KMS-11 (cell line): ENCODE measurements around the gene LTF.

Experiments
- H2AFZ ChIP-seq: fragments of 200-600 bp; sonication (generic); 2 replicates; pipeline ENCODE4 v1.6.1; 2016; ENCODE audit warnings: antibody characterized with exemption, mixed run types, low read depth
- H3K27ac ChIP-seq: fragments of 200-600 bp; sonication (generic); 2 replicates; pipeline ENCODE4 v1.6.1; 2016; ENCODE audit warnings: mild to moderate bottlenecking, mixed run types
- H3K27me3 ChIP-seq: fragments of 200-600 bp; sonication (generic); 2 replicates; pipeline ENCODE4 v1.6.1; 2017; ENCODE audit warnings: mild to moderate bottlenecking, low read depth, mixed run types, moderate library complexity; ENCODE audit not compliant: insufficient read depth
- H3K36me3 ChIP-seq: fragments of 200-600 bp; sonication (generic); 2 replicates; pipeline ENCODE4 v1.6.1; 2017; ENCODE audit warnings: mild to moderate bottlenecking, mixed run types; ENCODE audit not compliant: insufficient read depth
- H3K4me1 ChIP-seq: fragments of 200-600 bp; sonication (generic); 2 replicates; pipeline ENCODE4 v1.6.1; 2016; ENCODE audit warnings: mild to moderate bottlenecking, low read depth, mixed run types; ENCODE audit not compliant: poor library complexity, severe bottlenecking
- H3K4me2 ChIP-seq: fragments of 200-600 bp; sonication (generic); 2 replicates; pipeline ENCODE4 v1.7.0; 2016; ENCODE audit warnings: mild to moderate bottlenecking, mixed run types
- H3K4me3 ChIP-seq: fragments of 200-600 bp; sonication (generic); IDR thresholded peaks from 2 replicates; pipeline ENCODE4 v1.6.1; 2017; ENCODE audit warnings: low read depth, low read length, mixed read lengths; ENCODE audit not compliant: insufficient read depth
- H3K79me2 ChIP-seq: fragments of 200-600 bp; sonication (generic); 2 replicates; pipeline ENCODE4 v1.6.1; 2016; ENCODE audit warnings: low read depth, mixed run types; ENCODE audit not compliant: insufficient read depth
- H3K9ac ChIP-seq: fragments of 200-600 bp; sonication (generic); 2 replicates; pipeline ENCODE4 v1.6.1; 2016; ENCODE audit warnings: mild to moderate bottlenecking, mixed run types
- H4K20me1 ChIP-seq: fragments of 200-600 bp; sonication (generic); 2 replicates; pipeline ENCODE4 v1.6.1; 2016; ENCODE audit warnings: mild to moderate bottlenecking, mixed run types; ENCODE audit not compliant: insufficient read depth
- CTCF ChIP-seq: fragments of 200-600 bp; sonication (generic); conservative IDR thresholded peaks from 2 replicates; pipeline ENCODE4 v1.6.1; 2017; ENCODE audit warnings: low read depth, mild to moderate bottlenecking, antibody characterized with exemption, low read length, moderate library complexity, mixed read lengths

The LTF gene

GRCh38 chr3:46491089-46492070 lies 26.7 kb upstream of the LTF start:
- Histone ChIP-seq H3K4me2 (no peak overlapping the region), H3K4me1 (peaks cover 8% of the 10 kb centered on the region), H3K27ac (no peak overlapping the region)

GRCh38 chr3:46490338-46491084 lies 25.8 kb upstream of the LTF start:
- Histone ChIP-seq H3K4me2 (no peak overlapping the region), H4K20me1 (no peaks in the 10 kb centered on the region), H3K79me2 (no peaks in the 10 kb centered on the region), H2AFZ (no peak overlapping the region), H3K9ac (no peak overlapping the region), H3K4me3 (no peak overlapping the region), H3K27ac (no peak overlapping the region), H3K4me1 (peaks cover 7% of the 10 kb centered on the region), H3K27me3 (no peaks in the 10 kb centered on the region), H3K36me3 (no peaks in the 10 kb centered on the region)
- TF ChIP-seq CTCF: no peak

More at GRCh38 chr3:46491089-46492070, 26.7 kb upstream of the LTF start:
- Histone ChIP-seq H3K27me3 (no peaks in the 10 kb centered on the region), H3K79me2 (no peaks in the 10 kb centered on the region), H3K9ac (no peak overlapping the region), H2AFZ (no peak overlapping the region), H3K36me3 (no peaks in the 10 kb centered on the region), H4K20me1 (no peaks in the 10 kb centered on the region), H3K4me3 (no peak overlapping the region)
- no peak for TF ChIP-seq CTCF

GRCh38 chr3:46489875-46490274 lies 25.2 kb upstream of the LTF start:
- Histone ChIP-seq H3K27ac (no peak overlapping the region), H3K4me1 (peaks cover 7% of the 10 kb centered on the region), H3K27me3 (no peaks in the 10 kb centered on the region), H3K4me3 (no peak overlapping the region), H3K9ac (no peak overlapping the region), H2AFZ (no peak overlapping the region), H3K79me2 (no peaks in the 10 kb centered on the region), H3K36me3 (no peaks in the 10 kb centered on the region), H4K20me1 (no peaks in the 10 kb centered on the region), H3K4me2 (no peak overlapping the region)
- TF ChIP-seq CTCF: no peak

GRCh38 chr3:46489381-46489780 lies 24.7 kb upstream of the LTF start:
- no peak for TF ChIP-seq CTCF
- peak overlapping the region; percentile 61 for H3K4me2 ChIP-seq

More at GRCh38 chr3:46489381-46489780, 24.7 kb upstream of the LTF start:
- Histone ChIP-seq H3K27me3 (no peaks in the 10 kb centered on the region), H3K9ac (no peak overlapping the region; the same call in 1 of the 2 replicates), H3K27ac (no peak overlapping the region), H3K4me1 (peaks cover 7% of the 10 kb centered on the region), H2AFZ (peak overlapping the region; percentile 80), H3K36me3 (no peaks in the 10 kb centered on the region), H4K20me1 (no peaks in the 10 kb centered on the region), H3K4me3 (no peak overlapping the region), H3K79me2 (no peaks in the 10 kb centered on the region)
